ENCODE results near the gene EPHX1. TPM values are rescaled to one million over a fixed set of nuclear protein-coding genes. Genes with fewer than 3 reads are reported as not detected.

Gene EPHX1
- total and polyA plus RNA-seq, 9 donors, result 213 to 566 (median 302) TPM

- WGBS, 3 donors, result 58 to 75% (median 65%) methylated on average over 3 of the region's 3 CpGs
- peaks cover 2% of the 10 kb centered on the region for H3K36me3 ChIP-seq
- intact Hi-C loops (cut with DNase I), result no loop called here
- DNase-seq, result no peak
- no peaks in the 10 kb centered on the region for H3K9me3 ChIP-seq
- H3K4me3 ChIP-seq, result no peak overlapping the region
- H3K4me1 ChIP-seq (ENCODE audit: insufficient read depth), result no peaks in the 10 kb centered on the region
- TF ChIP-seq EP300 (IDR thresholded peaks at IDR 0.05) (no peak), POLR2A (IDR thresholded peaks at IDR 0.05) (no peak), CTCF (IDR thresholded peaks at IDR 0.05) (no peak)
- no peak overlapping the region for H3K27ac ChIP-seq
- no peaks in the 10 kb centered on the region for H3K27me3 ChIP-seq
These were observed 62.1 kb downstream of the EPHX1 start for GRCh38 chr1:225872075-225872430.

- intact Hi-C loops (cut with DNase I), result no loop called here
- no peak for TF ChIP-seq POLR2A (IDR thresholded peaks at IDR 0.05)
- no peak for TF ChIP-seq CTCF (IDR thresholded peaks at IDR 0.05)
- TF ChIP-seq EP300 (IDR thresholded peaks at IDR 0.05), result no peak
- H3K27ac ChIP-seq, result no peak overlapping the region
- WGBS, 3 donors, result 89 to 92% (median 91%) methylated on average over 10 of the region's 10 CpGs
- no peaks in the 10 kb centered on the region for H3K9me3 ChIP-seq
- H3K4me1 ChIP-seq (ENCODE audit: insufficient read depth), result no peaks in the 10 kb centered on the region
- no peak for DNase-seq
- no peak overlapping the region for H3K4me3 ChIP-seq
- H3K36me3 ChIP-seq, result peaks cover 2% of the 10 kb centered on the region
- no peaks in the 10 kb centered on the region for H3K27me3 ChIP-seq
These were observed 63.4 kb downstream of the EPHX1 start for GRCh38 chr1:225873281-225873850.

DNA sequence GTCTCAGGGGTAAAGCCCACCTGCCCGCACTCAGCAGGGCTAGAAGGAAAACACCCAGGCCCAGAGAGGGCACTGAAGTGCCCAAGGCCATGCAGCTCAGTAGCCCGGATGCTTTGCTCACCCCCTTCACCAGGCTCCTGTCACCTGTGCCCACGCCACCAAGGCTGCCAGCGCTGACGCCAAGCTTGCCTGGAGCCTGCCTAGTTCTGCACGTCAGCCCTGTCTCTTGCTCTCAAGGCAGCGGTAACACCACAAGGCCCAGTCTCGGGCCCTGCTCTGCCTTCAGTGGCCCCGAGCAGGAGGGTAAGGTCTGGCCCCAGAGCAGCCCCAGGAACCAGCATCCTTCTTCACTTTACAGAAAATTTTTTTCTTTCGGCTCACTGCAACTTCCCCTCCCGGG is 64.5 kb downstream of the EPHX1 start:
- no peak for DNase-seq
- Histone ChIP-seq H3K27me3 (no peaks in the 10 kb centered on the region), H3K27ac (no peak overlapping the region), H3K9me3 (no peaks in the 10 kb centered on the region), H3K36me3 (peaks cover 2% of the 10 kb centered on the region), H3K4me3 (no peak overlapping the region), H3K4me1 (ENCODE audit: insufficient read depth) (peaks cover 7% of the 10 kb centered on the region)
- TF ChIP-seq CTCF (IDR thresholded peaks at IDR 0.05) (no peak), EP300 (IDR thresholded peaks at IDR 0.05) (no peak), POLR2A (IDR thresholded peaks at IDR 0.05) (no peak)
- WGBS, 3 donors, result 89 to 96% (median 91%) methylated on average over 11 of the region's 11 CpGs
- intact Hi-C loops (cut with DNase I), result no loop called here

DNA sequence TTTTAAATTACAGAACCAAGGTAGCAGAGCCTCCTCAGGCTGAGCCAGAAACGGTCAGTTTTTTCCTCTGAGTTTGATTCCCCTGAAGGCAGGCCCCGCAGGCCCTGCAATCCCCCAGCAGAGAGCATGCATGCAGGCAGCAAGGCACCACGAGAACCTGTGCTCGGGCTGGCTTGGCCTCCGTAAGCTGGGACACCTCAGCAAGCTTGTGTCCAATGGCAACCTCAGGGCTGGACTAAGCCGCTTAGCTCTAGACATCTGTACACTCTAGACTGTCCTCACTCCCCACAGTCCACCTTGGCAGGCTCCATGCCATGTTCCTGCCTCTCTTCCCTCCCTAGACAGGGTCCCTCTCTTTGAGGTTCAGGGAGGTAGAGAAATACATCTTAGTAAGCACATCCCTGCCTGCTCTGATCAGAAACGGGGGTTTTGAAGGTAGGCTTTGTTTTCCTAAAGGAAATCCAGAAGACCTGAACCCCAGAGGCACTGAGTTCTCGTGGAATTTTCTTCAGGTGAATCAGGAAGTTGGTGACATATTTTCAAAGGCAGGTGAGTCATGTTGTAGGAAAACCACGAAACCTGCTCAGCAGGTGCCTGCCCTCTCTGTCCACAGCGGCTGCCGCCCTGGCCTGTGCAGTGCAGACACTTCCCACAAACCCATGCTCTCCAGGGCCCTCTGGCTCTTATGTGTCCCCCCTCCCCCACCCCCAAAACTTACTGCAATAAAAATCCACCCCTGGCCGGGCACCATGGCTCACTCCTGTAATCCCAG is 65.3 kb downstream of the EPHX1 start:
- Histone ChIP-seq H3K36me3 (peaks cover 2% of the 10 kb centered on the region), H3K4me1 (ENCODE audit: insufficient read depth) (peaks cover 7% of the 10 kb centered on the region), H3K27me3 (no peaks in the 10 kb centered on the region), H3K9me3 (no peaks in the 10 kb centered on the region), H3K27ac (no peak overlapping the region), H3K4me3 (no peak overlapping the region)
- TF ChIP-seq CTCF (IDR thresholded peaks at IDR 0.05) (no peak), POLR2A (IDR thresholded peaks at IDR 0.05) (no peak), EP300 (IDR thresholded peaks at IDR 0.05) (no peak)
- WGBS, 3 donors, result 89 to 93% (median 92%) methylated on average over 12 of the region's 12 CpGs
- DNase-seq, result no peak
- intact Hi-C loops (cut with DNase I), result no loop called here

Data from ovary (tissue), 9 donors.